HepG2 (cell line): Measurements from ENCODE around the gene HMBS. TPM values are rescaled to one million over a fixed set of nuclear protein-coding genes. Genes with fewer than 3 reads are reported as not detected.

Experiments
- ARNT2 ChIP-seq: sonication (generic); formaldehyde crosslinking; IDR thresholded peaks from 2 replicates; pipeline ENCODE4 v1.8.0; 2022; ENCODE audit warnings: mild to moderate bottlenecking, low read depth, missing genetic modification reagents, moderate library complexity
- FOXA1 ChIP-seq, 2 experiments: fragments of 450-650 bp in 1 of 2; sonication (generic) in 1 of 2; formaldehyde crosslinking in 1 of 2; IDR thresholded peaks; 2 replicates each; pipeline versions ENCODE4 v1.4.0 to v1.6.1; 2016 to 2020; ENCODE audit warnings: missing genetic modification reagents in 1 of 2
- NKX3-1 ChIP-seq: sonication (generic); formaldehyde crosslinking; IDR thresholded peaks from 2 replicates; pipeline ENCODE4 v1.5.0; 2020; ENCODE audit warnings: missing genetic modification reagents
- NR1H2 ChIP-seq: sonication (generic); formaldehyde crosslinking; IDR thresholded peaks from 2 replicates; pipeline ENCODE4 v1.8.1; 2022; ENCODE audit warnings: low read depth, missing genetic modification reagents, borderline replicate concordance
- RAD51 ChIP-seq: fragments of 450-650 bp; IDR thresholded peaks from 2 replicates; pipeline ENCODE4 v1.6.1; 2016; ENCODE audit warnings: borderline replicate concordance
- SAP130 ChIP-seq: IDR thresholded peaks from 2 replicates; pipeline ENCODE4 v1.6.1; 2016; ENCODE audit warnings: low read depth
- STAG1 ChIP-seq: sonication (generic); formaldehyde crosslinking; IDR thresholded peaks from 2 replicates; pipeline ENCODE4 v1.4.0; 2020; ENCODE audit warnings: missing genetic modification reagents
- TAF15 ChIP-seq: fragments of 200-400 bp; formaldehyde crosslinking; IDR thresholded peaks from one replicate; pipeline ENCODE4 v1.6.1; 2018; ENCODE audit warnings: mild to moderate bottlenecking, low read depth, low read length; ENCODE audit not compliant: poor library complexity, severe bottlenecking
- TEAD2 ChIP-seq: sonication (generic); formaldehyde crosslinking; IDR thresholded peaks from 2 replicates; pipeline ENCODE4 v1.9.0; 2021; ENCODE audit warnings: missing genetic modification reagents
- THYN1 ChIP-seq: sonication (generic); formaldehyde crosslinking; IDR thresholded peaks from 2 replicates; pipeline ENCODE4 v1.8.1; 2023; ENCODE audit warnings: low read depth, mild to moderate bottlenecking, moderate library complexity, missing genetic modification reagents, borderline replicate concordance
- ZBTB38 ChIP-seq: sonication (generic); formaldehyde crosslinking; IDR thresholded peaks from 2 replicates; pipeline ENCODE4 v1.5.1; 2020; ENCODE audit warnings: mild to moderate bottlenecking, missing genetic modification reagents
- ZBTB7B ChIP-seq: sonication (generic); formaldehyde crosslinking; IDR thresholded peaks from 2 replicates; pipeline ENCODE4 v1.4.0; 2020; ENCODE audit warnings: missing genetic modification reagents
- ZNF672 ChIP-seq: sonication (generic); formaldehyde crosslinking; IDR thresholded peaks from 2 replicates; pipeline ENCODE4 v1.8.1; 2022; ENCODE audit warnings: missing genetic modification reagents
- polyA plus RNA-seq, 8 experiments: library from polyadenylated mRNA; depleted of rRNA in 3 of 8; stranded (reverse) in 7 of 8; unstranded in 1 of 8; fragments of >200 nt; fragmentation: Illumina TruSeq in 4 of 8; extraction: Trizol in 4 of 8; gene quantifications; 2 replicates each; pipeline versions ENCODE4 v1.2.1 to v1.2.3, GENCODE V29; 2011 to 2016; ENCODE audit warnings: low read depth in 4 of 8, missing spikeins in 1 of 8, mixed read lengths in 1 of 8; ENCODE audit not compliant: insufficient read depth in 1 of 8
- total RNA-seq, 5 experiments: library from RNA; depleted of rRNA; stranded (reverse); fragments of >200 nt; fragmentation: Illumina TruSeq; extraction: Trizol; gene quantifications; 2 replicates each; pipeline ENCODE4 v1.2.3, GENCODE V29; 2016; ENCODE audit warnings: low read depth in 1 of 5
- TF ChIP-seq, protein P1 (sequence below), 2 experiments: sonication (generic) in 1 of 2; formaldehyde crosslinking in 1 of 2; IDR thresholded peaks; 2 replicates each; pipeline versions ENCODE4 v1.4.0 to v1.6.1; 2016 to 2020; ENCODE audit warnings: borderline replicate concordance in 1 of 2, low read depth in 1 of 2, mild to moderate bottlenecking in 1 of 2, missing genetic modification reagents in 1 of 2
- TF ChIP-seq, protein P2 (sequence below): IDR thresholded peaks from 2 replicates; pipeline ENCODE4 v1.6.1; 2016; ENCODE audit warnings: low read depth, borderline replicate concordance
- TF ChIP-seq, protein P3 (sequence below): sonication (generic); formaldehyde crosslinking; IDR thresholded peaks from 2 replicates; pipeline ENCODE4; 2020; ENCODE audit warnings: missing genetic modification reagents, mild to moderate bottlenecking, borderline replicate concordance
- TF ChIP-seq, protein P4 (sequence below): IDR thresholded peaks from 2 replicates; pipeline ENCODE4 v1.6.1; 2016; ENCODE audit warnings: control low read depth
- TF ChIP-seq, protein P5 (sequence below): sonication (generic); formaldehyde crosslinking; IDR thresholded peaks from 2 replicates; pipeline ENCODE4 v1.5.0; 2020; ENCODE audit warnings: mild to moderate bottlenecking, missing genetic modification reagents, moderate library complexity

Gene HMBS
- total and polyA plus RNA-seq, 2 of the 13 experiments (the other 11 are each of a cell fraction or from before 2014, with no cell fraction given), result 9.4 to 46.9 TPM

DNA sequence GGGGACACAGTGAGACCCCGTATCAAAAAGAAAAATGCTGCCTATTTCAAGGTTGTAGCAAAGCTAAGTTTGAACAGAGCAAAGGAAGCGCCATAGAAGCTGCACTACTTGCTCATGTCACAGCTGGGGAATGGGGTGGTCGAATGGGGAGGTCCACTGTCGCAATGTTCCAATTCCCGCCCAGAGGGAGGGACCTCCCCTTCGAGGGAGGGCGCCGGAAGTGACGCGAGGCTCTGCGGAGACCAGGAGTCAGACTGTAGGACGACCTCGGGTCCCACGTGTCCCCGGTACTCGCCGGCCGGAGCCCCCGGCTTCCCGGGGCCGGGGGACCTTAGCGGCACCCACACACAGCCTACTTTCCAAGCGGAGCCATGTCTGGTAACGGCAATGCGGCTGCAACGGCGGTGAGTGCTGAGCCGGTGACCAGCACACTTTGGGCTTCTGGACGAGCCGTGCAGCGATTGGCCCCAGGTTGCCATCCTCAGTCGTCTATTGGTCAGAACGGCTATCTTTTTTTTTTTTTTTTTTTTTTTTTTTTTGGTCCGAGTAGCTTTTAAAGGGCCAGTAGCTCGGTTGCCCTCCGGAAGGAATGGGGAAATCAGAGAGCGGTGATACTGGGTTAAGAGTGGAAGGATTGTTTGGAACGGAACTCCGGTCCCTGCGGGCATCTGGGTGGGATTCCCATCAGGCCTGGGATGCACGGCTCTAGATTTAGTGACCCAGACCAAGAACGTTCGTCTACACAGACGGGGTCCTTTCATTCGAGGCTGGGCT, at the start of gene HMBS (continued):
- no peak for TF ChIP-seq NR1H2 (CRISPR knock-in tag)
- no peak for TF ChIP-seq RAD51
- no peak for TF ChIP-seq TEAD2 (CRISPR knock-in tag)
- TF ChIP-seq ZNF672 (CRISPR knock-in tag), result no peak
- TF ChIP-seq, protein P1, sequence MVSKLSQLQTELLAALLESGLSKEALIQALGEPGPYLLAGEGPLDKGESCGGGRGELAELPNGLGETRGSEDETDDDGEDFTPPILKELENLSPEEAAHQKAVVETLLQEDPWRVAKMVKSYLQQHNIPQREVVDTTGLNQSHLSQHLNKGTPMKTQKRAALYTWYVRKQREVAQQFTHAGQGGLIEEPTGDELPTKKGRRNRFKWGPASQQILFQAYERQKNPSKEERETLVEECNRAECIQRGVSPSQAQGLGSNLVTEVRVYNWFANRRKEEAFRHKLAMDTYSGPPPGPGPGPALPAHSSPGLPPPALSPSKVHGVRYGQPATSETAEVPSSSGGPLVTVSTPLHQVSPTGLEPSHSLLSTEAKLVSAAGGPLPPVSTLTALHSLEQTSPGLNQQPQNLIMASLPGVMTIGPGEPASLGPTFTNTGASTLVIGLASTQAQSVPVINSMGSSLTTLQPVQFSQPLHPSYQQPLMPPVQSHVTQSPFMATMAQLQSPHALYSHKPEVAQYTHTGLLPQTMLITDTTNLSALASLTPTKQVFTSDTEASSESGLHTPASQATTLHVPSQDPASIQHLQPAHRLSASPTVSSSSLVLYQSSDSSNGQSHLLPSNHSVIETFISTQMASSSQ (IDR thresholded peaks at IDR 0.05; ENCODE audit: low read depth), result no peak
- TF ChIP-seq, protein P1 (CRISPR knock-in tag; IDR thresholded peaks at IDR 0.05; ENCODE audit: borderline replicate concordance), result peak; percentile 76; the same call in 1 of the 2 replicates
- TF ChIP-seq, protein P2, sequence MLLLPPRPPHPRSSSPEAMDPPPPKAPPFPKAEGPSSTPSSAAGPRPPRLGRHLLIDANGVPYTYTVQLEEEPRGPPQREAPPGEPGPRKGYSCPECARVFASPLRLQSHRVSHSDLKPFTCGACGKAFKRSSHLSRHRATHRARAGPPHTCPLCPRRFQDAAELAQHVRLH (CRISPR knock-in tag), result no peak; the same call in 1 of the 2 replicates
- no peak for TF ChIP-seq THYN1 (CRISPR knock-in tag)
- peak; percentile 27; the same call in 1 of the 2 replicates for TF ChIP-seq NKX3-1 (CRISPR knock-in tag)
- TF ChIP-seq TAF15, result no peak
- peak; percentile 57; the same call in 1 of the 2 replicates for TF ChIP-seq ARNT2 (CRISPR knock-in tag)
- TF ChIP-seq STAG1 (CRISPR knock-in tag), result no peak
- TF ChIP-seq, protein P3, sequence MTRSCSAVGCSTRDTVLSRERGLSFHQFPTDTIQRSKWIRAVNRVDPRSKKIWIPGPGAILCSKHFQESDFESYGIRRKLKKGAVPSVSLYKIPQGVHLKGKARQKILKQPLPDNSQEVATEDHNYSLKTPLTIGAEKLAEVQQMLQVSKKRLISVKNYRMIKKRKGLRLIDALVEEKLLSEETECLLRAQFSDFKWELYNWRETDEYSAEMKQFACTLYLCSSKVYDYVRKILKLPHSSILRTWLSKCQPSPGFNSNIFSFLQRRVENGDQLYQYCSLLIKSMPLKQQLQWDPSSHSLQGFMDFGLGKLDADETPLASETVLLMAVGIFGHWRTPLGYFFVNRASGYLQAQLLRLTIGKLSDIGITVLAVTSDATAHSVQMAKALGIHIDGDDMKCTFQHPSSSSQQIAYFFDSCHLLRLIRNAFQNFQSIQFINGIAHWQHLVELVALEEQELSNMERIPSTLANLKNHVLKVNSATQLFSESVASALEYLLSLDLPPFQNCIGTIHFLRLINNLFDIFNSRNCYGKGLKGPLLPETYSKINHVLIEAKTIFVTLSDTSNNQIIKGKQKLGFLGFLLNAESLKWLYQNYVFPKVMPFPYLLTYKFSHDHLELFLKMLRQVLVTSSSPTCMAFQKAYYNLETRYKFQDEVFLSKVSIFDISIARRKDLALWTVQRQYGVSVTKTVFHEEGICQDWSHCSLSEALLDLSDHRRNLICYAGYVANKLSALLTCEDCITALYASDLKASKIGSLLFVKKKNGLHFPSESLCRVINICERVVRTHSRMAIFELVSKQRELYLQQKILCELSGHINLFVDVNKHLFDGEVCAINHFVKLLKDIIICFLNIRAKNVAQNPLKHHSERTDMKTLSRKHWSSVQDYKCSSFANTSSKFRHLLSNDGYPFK (CRISPR knock-in tag), result peak; percentile 34; the same call in 1 of the 2 replicates
- TF ChIP-seq ZBTB7B (CRISPR knock-in tag), result peak; percentile 47; the same call in 1 of the 2 replicates
- TF ChIP-seq, protein P4, sequence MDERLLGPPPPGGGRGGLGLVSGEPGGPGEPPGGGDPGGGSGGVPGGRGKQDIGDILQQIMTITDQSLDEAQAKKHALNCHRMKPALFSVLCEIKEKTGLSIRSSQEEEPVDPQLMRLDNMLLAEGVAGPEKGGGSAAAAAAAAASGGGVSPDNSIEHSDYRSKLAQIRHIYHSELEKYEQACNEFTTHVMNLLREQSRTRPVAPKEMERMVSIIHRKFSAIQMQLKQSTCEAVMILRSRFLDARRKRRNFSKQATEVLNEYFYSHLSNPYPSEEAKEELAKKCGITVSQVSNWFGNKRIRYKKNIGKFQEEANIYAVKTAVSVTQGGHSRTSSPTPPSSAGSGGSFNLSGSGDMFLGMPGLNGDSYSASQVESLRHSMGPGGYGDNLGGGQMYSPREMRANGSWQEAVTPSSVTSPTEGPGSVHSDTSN (CRISPR knock-in tag), result no peak
- TF ChIP-seq FOXA1 (IDR thresholded peaks at IDR 0.05), result no peak
- TF ChIP-seq FOXA1 (CRISPR knock-in tag; IDR thresholded peaks at IDR 0.05), result no peak
- TF ChIP-seq, protein P5, sequence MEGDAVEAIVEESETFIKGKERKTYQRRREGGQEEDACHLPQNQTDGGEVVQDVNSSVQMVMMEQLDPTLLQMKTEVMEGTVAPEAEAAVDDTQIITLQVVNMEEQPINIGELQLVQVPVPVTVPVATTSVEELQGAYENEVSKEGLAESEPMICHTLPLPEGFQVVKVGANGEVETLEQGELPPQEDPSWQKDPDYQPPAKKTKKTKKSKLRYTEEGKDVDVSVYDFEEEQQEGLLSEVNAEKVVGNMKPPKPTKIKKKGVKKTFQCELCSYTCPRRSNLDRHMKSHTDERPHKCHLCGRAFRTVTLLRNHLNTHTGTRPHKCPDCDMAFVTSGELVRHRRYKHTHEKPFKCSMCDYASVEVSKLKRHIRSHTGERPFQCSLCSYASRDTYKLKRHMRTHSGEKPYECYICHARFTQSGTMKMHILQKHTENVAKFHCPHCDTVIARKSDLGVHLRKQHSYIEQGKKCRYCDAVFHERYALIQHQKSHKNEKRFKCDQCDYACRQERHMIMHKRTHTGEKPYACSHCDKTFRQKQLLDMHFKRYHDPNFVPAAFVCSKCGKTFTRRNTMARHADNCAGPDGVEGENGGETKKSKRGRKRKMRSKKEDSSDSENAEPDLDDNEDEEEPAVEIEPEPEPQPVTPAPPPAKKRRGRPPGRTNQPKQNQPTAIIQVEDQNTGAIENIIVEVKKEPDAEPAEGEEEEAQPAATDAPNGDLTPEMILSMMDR (CRISPR knock-in tag), result no peak
- peak; percentile 90 for TF ChIP-seq SAP130 (CRISPR knock-in tag)
- peak; percentile 24; the same call in 1 of the 2 replicates for TF ChIP-seq ZBTB38 (CRISPR knock-in tag)
